Measurements from ENCODE around the gene WAPL. TPM values are rescaled to one million over a fixed set of nuclear protein-coding genes. Genes with fewer than 3 reads are reported as not detected.
"Not testable (repeated sequence)": the region's sequence is repeated elsewhere in the genome, so short reads cannot be mapped to it uniquely, and the experiment has no call there.

The WAPL gene
- total RNA-seq, 1 experiment from 2014 or later: 32.1 TPM

DNA sequence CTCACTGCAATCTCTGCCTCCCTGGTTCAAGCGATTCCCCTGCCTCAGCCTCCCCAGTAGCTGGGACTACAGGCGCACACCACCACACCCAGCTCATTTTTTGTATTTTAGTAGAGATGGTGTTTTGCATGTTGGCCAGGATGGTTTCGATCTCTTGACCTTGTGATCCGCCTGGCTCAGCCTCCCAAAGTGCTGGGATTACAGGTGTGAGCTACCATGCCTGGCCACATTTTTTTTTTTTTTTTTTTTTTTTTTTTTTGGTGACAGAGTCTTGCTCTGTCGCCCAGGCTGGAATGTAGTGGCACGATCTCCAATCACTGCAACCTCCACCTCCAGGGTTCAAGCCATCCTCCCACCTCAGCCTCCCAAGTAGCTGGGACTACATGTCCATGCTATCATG is 4.1 kb upstream of the WAPL start:
- not testable (repeated sequence) for DNase-seq (ENCODE audit: low read depth)

DNA sequence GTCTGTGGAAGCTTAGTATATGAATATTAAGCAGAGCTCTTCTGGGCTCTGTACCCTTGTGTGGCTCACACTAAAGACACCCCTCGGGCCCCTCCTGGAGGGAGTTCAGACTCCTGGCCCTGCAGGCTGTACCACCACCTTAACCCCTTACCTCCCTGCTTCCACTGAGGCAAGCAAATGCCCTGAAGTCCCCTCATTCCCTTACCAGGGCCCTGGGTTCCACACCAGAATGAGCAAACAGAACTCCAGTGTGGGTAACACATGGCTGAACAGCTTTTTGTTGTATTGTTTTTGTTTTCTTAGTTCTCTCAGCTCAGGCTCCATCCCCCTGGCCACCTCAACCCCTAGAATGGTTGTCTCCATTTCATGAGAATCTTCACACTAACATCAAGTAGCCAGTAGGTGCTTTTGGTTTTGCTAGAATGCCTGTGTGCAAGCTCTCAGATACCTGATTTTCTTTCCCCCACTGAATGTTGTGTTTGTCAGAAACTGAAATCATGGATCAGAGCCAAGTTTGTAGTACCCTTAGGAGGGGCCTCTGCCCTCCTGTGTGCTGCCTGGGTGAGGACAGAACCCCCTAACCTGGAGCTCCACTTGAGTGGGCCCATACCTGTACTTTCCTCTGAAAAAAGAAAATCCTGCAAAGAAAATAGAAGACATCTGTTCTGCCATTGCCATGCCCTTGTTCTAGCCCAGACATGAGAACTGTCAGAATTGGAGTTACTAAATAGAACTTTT is 2.8 kb upstream of the WAPL start:
- DNase-seq (ENCODE audit: low read depth): no peak

DNA sequence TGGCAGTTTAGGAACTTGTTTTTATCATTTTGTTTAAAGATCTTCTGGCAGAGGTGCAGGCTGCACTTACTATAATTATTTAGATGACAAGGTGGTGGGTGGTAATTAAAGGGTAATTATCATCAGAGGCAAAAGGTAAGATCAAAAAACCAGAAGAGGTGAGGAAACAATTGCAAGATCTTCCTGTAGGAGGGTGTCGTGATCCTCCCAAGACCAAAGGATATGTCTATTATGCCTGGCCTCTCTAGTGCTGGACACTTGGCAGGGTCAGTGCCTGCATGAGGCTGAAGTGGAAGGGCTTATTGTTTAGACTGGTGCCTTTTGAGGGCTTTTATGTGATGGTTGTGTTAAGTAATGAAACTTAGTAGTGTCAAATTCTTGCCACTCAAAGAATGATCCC is 1.8 kb upstream of the WAPL start:
- DNase-seq (ENCODE audit: low read depth): peak; percentile 11

DNA sequence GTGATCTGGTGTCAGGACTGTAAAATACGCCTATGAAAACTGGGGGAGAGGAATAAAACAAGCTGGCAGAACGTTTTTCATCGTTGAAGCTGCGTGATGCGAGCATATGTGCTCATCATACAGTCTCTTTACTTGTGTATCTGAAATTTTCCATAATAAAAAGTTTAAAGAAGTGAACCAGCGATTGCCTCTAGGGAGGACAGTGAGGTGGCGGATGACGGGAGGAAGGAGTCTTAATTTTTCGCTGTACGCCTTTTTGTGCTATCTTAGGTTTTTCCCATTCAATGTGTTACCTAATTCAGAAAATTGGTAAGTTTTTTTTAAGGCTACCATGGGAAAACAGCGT is 891 bp upstream of the WAPL start:
- DNase-seq (ENCODE audit: low read depth): no peak

DNA sequence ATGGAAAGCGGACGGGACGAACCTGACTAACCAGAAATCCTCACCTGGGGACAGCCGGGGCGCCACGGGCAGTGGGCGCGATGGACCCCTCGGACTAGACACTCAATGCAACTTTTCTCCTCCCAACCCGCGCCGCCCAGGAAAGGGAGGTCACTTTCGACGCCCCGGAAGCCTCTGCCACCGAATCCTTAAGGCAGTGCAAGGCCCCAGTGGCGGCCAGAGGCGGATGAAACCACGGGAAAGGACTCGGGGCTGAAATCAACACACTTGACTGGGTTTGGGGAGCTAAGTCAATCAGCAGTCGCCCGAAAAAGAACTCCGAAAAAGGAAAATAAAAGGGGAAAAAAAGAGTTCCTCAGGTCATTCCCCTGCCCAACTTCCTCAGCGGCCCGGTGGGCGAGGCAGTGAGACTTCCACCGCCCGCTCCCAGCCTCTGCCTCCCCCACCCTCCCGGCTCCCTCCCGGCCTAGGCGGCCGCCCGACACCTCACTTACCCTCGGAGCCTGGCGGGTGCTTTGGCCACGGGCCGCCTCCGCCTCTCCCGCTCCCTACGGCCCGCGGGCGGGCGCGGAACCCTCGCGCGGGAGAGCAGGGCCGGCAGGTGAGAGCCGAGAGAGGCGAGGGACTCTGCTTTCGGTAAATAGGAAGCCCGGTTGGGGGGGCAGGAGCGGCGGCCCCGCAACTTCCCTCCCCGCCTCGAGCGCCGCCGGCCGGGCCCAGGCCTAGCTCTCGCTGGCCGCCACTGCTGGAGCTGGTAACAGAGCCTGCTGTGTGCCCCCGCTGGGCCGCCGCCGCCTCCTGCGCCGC is 518 bp downstream of the WAPL start:
- DNase-seq (ENCODE audit: low read depth): peak; percentile 46

DNA sequence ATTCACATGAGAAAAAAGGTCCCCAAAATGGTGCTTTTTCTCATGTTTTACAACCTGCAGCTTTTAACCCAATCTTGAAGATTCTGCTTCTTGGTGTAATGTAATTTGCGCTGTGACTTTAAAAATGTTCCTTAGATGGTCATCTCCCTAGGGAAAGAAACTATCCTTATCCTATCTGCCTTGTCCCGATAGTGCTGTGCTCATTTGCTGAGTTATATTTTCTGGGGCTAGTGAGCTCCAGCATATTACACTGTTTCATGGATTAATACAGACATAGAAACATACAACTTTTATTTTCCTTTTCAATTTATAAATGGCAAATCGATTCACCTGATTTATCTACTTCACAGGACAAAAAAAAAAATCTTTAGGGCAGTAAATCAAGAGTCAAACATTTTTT is 2.8 kb downstream of the WAPL start:
- no peak for DNase-seq (ENCODE audit: low read depth)

GRCh38 chr10:86512137-86512536 is 9.5 kb downstream of the WAPL start:
- no peak for DNase-seq (ENCODE audit: low read depth)

GRCh38 chr10:86511027-86511865 is 10.3 kb downstream of the WAPL start:
- DNase-seq (ENCODE audit: low read depth): no peak

DNA sequence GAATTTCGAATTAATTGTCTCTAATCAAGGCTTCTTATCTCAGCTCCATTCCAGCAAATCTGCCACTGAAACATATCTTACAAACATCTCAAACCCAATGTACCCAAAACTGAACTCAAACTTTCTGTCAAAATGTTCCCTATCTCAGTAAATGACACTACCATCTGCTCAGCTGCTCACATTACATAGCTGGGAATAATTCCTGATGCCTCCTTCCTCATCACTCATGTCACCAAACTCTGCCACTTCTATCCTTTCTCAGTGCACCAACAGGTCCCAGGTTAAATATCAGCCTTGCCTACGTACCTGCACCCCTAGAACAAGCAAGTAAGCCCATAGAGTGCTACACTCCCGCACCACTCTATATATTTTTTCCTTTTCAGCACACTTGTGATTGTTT is 12.4 kb downstream of the WAPL start:
- DNase-seq (ENCODE audit: low read depth): no peak

GRCh38 chr10:86508217-86508616 is 13.4 kb downstream of the WAPL start:
- no peak for DNase-seq (ENCODE audit: low read depth)

- peak; percentile 25 for DNase-seq (ENCODE audit: low read depth)
These were observed 15.1 kb downstream of the WAPL start for GRCh38 chr10:86506499-86506898.

DNA sequence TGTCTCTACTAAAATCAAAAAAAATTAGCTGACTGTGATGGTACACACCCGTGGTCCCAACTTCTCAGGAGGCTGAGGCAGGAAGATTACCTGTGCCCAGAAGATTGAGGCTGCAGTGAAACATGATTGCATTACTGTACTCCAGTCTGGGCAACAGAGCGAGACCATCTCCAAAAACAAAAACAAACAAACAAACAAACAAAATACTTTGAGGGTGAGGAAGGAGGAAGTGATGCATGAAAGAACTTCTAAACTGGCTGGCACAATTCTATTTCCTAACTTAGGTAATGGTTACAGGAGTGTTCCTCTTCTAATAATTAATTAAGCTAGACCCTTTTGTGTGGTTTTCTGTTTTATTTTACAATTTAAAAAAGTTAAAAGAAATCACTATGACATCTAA is 15.5 kb downstream of the WAPL start:
- DNase-seq (ENCODE audit: low read depth): no peak

DNA sequence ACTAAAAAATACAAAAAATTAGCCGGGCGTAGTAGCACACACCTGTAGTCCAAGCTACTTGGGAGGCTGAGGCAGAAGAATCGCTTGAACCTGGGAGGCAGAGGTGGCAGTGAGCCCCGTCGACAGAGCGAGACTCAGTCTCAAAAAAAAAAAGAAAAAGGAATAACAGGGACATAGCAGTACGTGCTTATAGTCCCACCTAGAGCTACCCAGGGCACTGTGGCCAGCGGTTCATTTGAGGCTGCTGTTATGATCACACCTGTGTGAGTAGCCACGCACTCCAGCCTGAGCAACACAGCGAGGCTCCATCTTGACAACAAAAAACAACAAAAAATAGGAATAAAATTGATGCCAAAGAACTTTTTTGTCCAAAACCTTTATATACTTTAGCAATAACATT is 17.1 kb downstream of the WAPL start:
- DNase-seq (ENCODE audit: low read depth): no peak

DNA sequence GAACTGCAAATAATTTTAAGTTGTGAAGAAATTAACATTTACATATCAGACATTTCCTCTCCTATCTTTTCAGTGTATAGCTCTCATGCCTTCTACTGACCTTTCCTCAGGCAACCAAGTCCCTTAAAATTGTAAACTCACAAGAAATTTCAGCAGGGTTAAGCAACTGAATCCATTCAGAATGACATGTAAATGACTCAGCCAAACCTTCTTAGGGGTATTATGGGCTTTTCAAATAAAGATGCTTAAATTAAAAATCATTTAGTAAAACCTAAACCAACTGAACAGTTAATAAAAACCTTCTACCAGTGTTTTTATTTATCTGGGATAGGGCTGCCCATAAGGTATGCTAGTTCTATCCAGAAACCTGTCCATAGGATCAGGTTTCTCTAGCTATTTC is 20.7 kb downstream of the WAPL start:
- DNase-seq (ENCODE audit: low read depth): no peak

- DNase-seq (ENCODE audit: low read depth): no peak
These were observed 23.0 kb downstream of the WAPL start for GRCh38 chr10:86498598-86498997.

- DNase-seq (ENCODE audit: low read depth): no peak
These were observed 24.0 kb downstream of the WAPL start for GRCh38 chr10:86497621-86498020.

DNA sequence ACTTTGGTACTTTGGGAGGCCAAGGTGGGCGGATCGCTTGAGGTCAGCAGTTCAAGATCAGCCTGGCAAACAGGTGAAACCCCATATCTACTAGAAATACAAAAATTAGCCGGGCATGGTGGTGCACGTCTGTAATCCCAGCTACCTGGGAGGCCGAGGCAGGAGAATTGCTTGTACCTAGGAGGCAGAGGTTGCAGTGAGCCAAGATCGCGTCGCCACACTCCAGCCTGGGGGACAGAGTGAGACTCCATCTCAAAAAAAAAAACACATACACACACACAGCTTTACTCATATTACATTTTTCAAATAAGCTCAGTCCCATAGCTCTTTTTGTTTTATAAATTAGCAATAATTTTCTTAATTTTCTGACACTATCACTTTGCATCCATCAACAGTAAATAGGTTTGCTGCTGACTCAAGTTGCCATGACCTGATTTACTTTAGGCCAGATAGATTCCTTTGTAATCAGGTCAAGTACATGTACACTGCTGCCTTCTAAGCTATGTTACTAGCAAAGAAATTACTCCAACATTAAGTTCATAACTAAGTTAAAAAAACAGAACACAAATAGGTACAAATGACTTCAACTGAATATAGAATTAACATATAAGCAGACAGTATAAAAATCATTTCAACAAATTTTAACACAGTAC is 31.5 kb downstream of the WAPL start:
- no peak for DNase-seq (ENCODE audit: low read depth)

DNA sequence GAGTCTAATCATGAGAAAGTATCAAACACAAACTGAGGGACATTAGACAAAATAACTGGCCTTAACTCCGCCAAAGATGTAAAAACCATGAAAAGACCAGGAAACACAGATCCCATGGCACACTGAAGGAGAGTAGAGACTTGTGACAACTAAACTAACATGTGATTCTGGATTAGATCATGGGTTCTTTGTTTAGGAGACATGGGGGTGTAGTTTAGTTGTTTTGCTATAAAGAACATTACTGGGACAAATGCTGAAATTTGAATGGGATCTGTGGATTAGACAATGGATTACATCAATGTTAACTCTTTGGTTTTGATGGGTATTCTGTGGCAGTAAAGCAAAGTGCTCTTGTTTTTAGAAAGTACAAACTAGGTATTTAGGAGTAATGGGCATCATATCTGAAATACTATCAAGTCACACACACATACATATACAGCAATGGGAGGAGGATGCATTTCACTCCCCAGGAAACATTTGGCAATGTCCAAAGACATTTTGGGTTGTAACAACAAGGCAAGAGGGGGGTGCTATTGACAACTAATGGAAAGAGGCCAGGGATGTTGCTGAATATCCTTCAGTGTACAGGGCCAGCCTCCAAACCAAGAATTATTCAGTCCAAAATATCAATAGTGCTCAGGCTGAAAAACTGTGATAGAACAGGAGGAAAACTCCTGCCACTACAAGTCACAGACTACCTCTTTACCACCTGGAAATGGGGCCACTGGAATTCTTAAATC is 32.4 kb downstream of the WAPL start:
- DNase-seq (ENCODE audit: low read depth): no peak

- DNase-seq (ENCODE audit: low read depth): no peak
These were observed 34.7 kb downstream of the WAPL start for GRCh38 chr10:86486856-86487255.

GRCh38 chr10:86483664-86484063 is 37.9 kb downstream of the WAPL start:
- no peak for DNase-seq (ENCODE audit: low read depth)

- DNase-seq (ENCODE audit: low read depth): no peak
These were observed 39.8 kb downstream of the WAPL start for GRCh38 chr10:86481761-86482160.
